ENCODE data around the gene STRIP1. TPM values are rescaled to one million over a fixed set of nuclear protein-coding genes. Genes with fewer than 3 reads are reported as not detected.

Gene STRIP1
- total RNA-seq, 1 donor: 51.4 TPM

- no peak overlapping the region for H3K4me2 ChIP-seq (ENCODE audit: insufficient read depth, low read length)
- peaks cover 96% of the 10 kb centered on the region for H3K36me3 ChIP-seq (ENCODE audit: insufficient read depth, low read length)
- no peak for DNase-seq (ENCODE audit: insufficient read length, low spot score, missing footprints)
- no peak overlapping the region for H3K4me3 ChIP-seq (ENCODE audit: insufficient read depth, low read length)
- no peaks in the 10 kb centered on the region for H3K27me3 ChIP-seq (ENCODE audit: insufficient read depth, low read length)
- peaks cover 15% of the 10 kb centered on the region for H3K4me1 ChIP-seq (ENCODE audit: insufficient read depth, low read length)
- peaks cover 6% of the 10 kb centered on the region for H4K20me1 ChIP-seq (ENCODE audit: insufficient read depth, low read length)
- H3K27ac ChIP-seq (ENCODE audit: low read depth, low read length): no peak overlapping the region
- no peaks in the 10 kb centered on the region for H3K79me2 ChIP-seq (ENCODE audit: insufficient read depth, low read length)
- H2AFZ ChIP-seq (ENCODE audit: low read length): no peak overlapping the region
- H3K9me3 ChIP-seq (ENCODE audit: low read depth, low read length): no peaks in the 10 kb centered on the region
- TF ChIP-seq CTCF (IDR thresholded peaks at IDR 0.05; ENCODE audit: extremely low read depth, low read depth, low read length): no peak
Measured at GRCh38 chr1:110047463-110047862, 13.0 kb downstream of the STRIP1 start.

GRCh38 chr1:110048240-110048639 lies 13.8 kb downstream of the STRIP1 start:
- H3K4me2 ChIP-seq (ENCODE audit: insufficient read depth, low read length): no peak overlapping the region
- peaks cover 15% of the 10 kb centered on the region for H3K4me1 ChIP-seq (ENCODE audit: insufficient read depth, low read length)
- peaks cover 6% of the 10 kb centered on the region for H4K20me1 ChIP-seq (ENCODE audit: insufficient read depth, low read length)
- no peak for DNase-seq (ENCODE audit: insufficient read length, low spot score, missing footprints)
- no peaks in the 10 kb centered on the region for H3K79me2 ChIP-seq (ENCODE audit: insufficient read depth, low read length)
- no peaks in the 10 kb centered on the region for H3K9me3 ChIP-seq (ENCODE audit: low read depth, low read length)
- no peak for TF ChIP-seq CTCF (IDR thresholded peaks at IDR 0.05; ENCODE audit: extremely low read depth, low read depth, low read length)
- no peak overlapping the region for H3K4me3 ChIP-seq (ENCODE audit: insufficient read depth, low read length)
- H3K36me3 ChIP-seq (ENCODE audit: insufficient read depth, low read length): peaks cover 95% of the 10 kb centered on the region
- H3K27me3 ChIP-seq (ENCODE audit: insufficient read depth, low read length): no peaks in the 10 kb centered on the region
- H3K27ac ChIP-seq (ENCODE audit: low read depth, low read length): no peak overlapping the region
- H2AFZ ChIP-seq (ENCODE audit: low read length): no peak overlapping the region

- no peaks in the 10 kb centered on the region for H3K27me3 ChIP-seq (ENCODE audit: insufficient read depth, low read length)
- H2AFZ ChIP-seq (ENCODE audit: low read length): no peak overlapping the region
- no peak overlapping the region for H3K4me2 ChIP-seq (ENCODE audit: insufficient read depth, low read length)
- TF ChIP-seq CTCF (IDR thresholded peaks at IDR 0.05; ENCODE audit: extremely low read depth, low read depth, low read length): no peak
- H3K4me1 ChIP-seq (ENCODE audit: insufficient read depth, low read length): peaks cover 17% of the 10 kb centered on the region
- H3K9me3 ChIP-seq (ENCODE audit: low read depth, low read length): no peaks in the 10 kb centered on the region
- DNase-seq (ENCODE audit: insufficient read length, low spot score, missing footprints): no peak
- H3K79me2 ChIP-seq (ENCODE audit: insufficient read depth, low read length): no peaks in the 10 kb centered on the region
- H3K4me3 ChIP-seq (ENCODE audit: insufficient read depth, low read length): no peak overlapping the region
- H4K20me1 ChIP-seq (ENCODE audit: insufficient read depth, low read length): peaks cover 6% of the 10 kb centered on the region
- peaks cover 94% of the 10 kb centered on the region for H3K36me3 ChIP-seq (ENCODE audit: insufficient read depth, low read length)
- no peak overlapping the region for H3K27ac ChIP-seq (ENCODE audit: low read depth, low read length)
Measured at GRCh38 chr1:110048923-110049601, 14.6 kb downstream of the STRIP1 start.

GRCh38 chr1:110049801-110050601 lies 15.6 kb downstream of the STRIP1 start:
- Histone ChIP-seq H3K27me3 (ENCODE audit: insufficient read depth, low read length) (no peaks in the 10 kb centered on the region), H3K36me3 (ENCODE audit: insufficient read depth, low read length) (peaks cover 93% of the 10 kb centered on the region), H3K79me2 (ENCODE audit: insufficient read depth, low read length) (no peaks in the 10 kb centered on the region), H3K4me1 (ENCODE audit: insufficient read depth, low read length) (peaks cover 26% of the 10 kb centered on the region), H3K4me2 (ENCODE audit: insufficient read depth, low read length) (no peak overlapping the region), H4K20me1 (ENCODE audit: insufficient read depth, low read length) (peaks cover 6% of the 10 kb centered on the region), H3K4me3 (ENCODE audit: insufficient read depth, low read length) (no peak overlapping the region), H3K27ac (ENCODE audit: low read depth, low read length) (no peak overlapping the region), H3K9me3 (ENCODE audit: low read depth, low read length) (no peaks in the 10 kb centered on the region), H2AFZ (ENCODE audit: low read length) (no peak overlapping the region)
- no peak for TF ChIP-seq CTCF (IDR thresholded peaks at IDR 0.05; ENCODE audit: extremely low read depth, low read depth, low read length)
- no peak for DNase-seq (ENCODE audit: insufficient read length, low spot score, missing footprints)

Data from osteoblast (primary cell).